HepG2 (cell line): Measurements from ENCODE around the gene SNX11. TPM values are rescaled to one million over a fixed set of nuclear protein-coding genes. Genes with fewer than 3 reads are reported as not detected.

Experiments used
- AKNA ChIP-seq: sonication (generic); formaldehyde crosslinking; IDR thresholded peaks from 2 replicates; pipeline ENCODE4 v1.4.0; 2020; ENCODE audit warnings: missing genetic modification reagents, borderline replicate concordance
- ARNT2 ChIP-seq: sonication (generic); formaldehyde crosslinking; IDR thresholded peaks from 2 replicates; pipeline ENCODE4 v1.8.0; 2022; ENCODE audit warnings: mild to moderate bottlenecking, low read depth, missing genetic modification reagents, moderate library complexity
- GATAD1 ChIP-seq: IDR thresholded peaks from 2 replicates; pipeline ENCODE4 v1.6.1; 2016; ENCODE audit warnings: missing genetic modification reagents, missing compliant biosample characterization
- HMGA1 ChIP-seq: sonication (generic); formaldehyde crosslinking; conservative IDR thresholded peaks from 2 replicates; pipeline ENCODE4 v1.4.0; 2020; ENCODE audit warnings: missing genetic modification reagents
- MATR3 ChIP-seq: sonication (generic); formaldehyde crosslinking; IDR thresholded peaks from 2 replicates; pipeline ENCODE4 v1.4.0; 2020; ENCODE audit warnings: missing genetic modification reagents
- PAXIP1 ChIP-seq: sonication (generic); formaldehyde crosslinking; conservative IDR thresholded peaks from 2 replicates; pipeline ENCODE4 v1.4.0; 2020; ENCODE audit warnings: mild to moderate bottlenecking, missing genetic modification reagents, moderate library complexity
- REPIN1 ChIP-seq: sonication (generic); formaldehyde crosslinking; IDR thresholded peaks from 2 replicates; pipeline ENCODE4 v1.8.0; 2022; ENCODE audit warnings: missing genetic modification reagents, low read depth, mild to moderate bottlenecking, borderline replicate concordance
- RFXANK ChIP-seq: IDR thresholded peaks from 2 replicates; pipeline ENCODE4 v1.6.1; 2016
- SRSF9 ChIP-seq: fragments of 200-400 bp; formaldehyde crosslinking; IDR thresholded peaks from 2 replicates; pipeline ENCODE4 v1.6.1; 2018; ENCODE audit warnings: borderline replicate concordance, mild to moderate bottlenecking, low read depth, low read length; ENCODE audit not compliant: insufficient read depth, poor library complexity, severe bottlenecking
- SUZ12 ChIP-seq: fragments of 150-350 bp; IDR thresholded peaks from 2 replicates; pipeline ENCODE4 v1.6.1; 2014; ENCODE audit warnings: low read depth, low read length
- ZFAT ChIP-seq: sonication (generic); formaldehyde crosslinking; conservative IDR thresholded peaks from 2 replicates; pipeline ENCODE4 v1.8.1; 2023; ENCODE audit warnings: missing genetic modification reagents, inconsistent platforms
- ZFP90 ChIP-seq: sonication (generic); formaldehyde crosslinking; IDR thresholded peaks from 2 replicates; pipeline ENCODE4 v1.8.0; 2022; ENCODE audit warnings: missing genetic modification reagents, mild to moderate bottlenecking, inconsistent platforms, borderline replicate concordance
- ZNF546 ChIP-seq: sonication (generic); formaldehyde crosslinking; conservative IDR thresholded peaks from 2 replicates; pipeline ENCODE4 v1.8.1; 2023; ENCODE audit warnings: mild to moderate bottlenecking, missing genetic modification reagents
- ZNF737 ChIP-seq: sonication (generic); formaldehyde crosslinking; IDR thresholded peaks from 2 replicates; pipeline ENCODE4 v1.5.0; 2020; ENCODE audit warnings: missing genetic modification reagents, mild to moderate bottlenecking, borderline replicate concordance
- ZNF891 ChIP-seq: sonication (generic); formaldehyde crosslinking; IDR thresholded peaks from 2 replicates; pipeline ENCODE4 v1.5.0; 2020; ENCODE audit warnings: mild to moderate bottlenecking, missing genetic modification reagents
- polyA plus RNA-seq, 8 experiments: library from polyadenylated mRNA; depleted of rRNA in 3 of 8; stranded (reverse) in 7 of 8; unstranded in 1 of 8; fragments of >200 nt; fragmentation: Illumina TruSeq in 4 of 8; extraction: Trizol in 4 of 8; gene quantifications; 2 replicates each; pipeline versions ENCODE4 v1.2.1 to v1.2.3, GENCODE V29; 2011 to 2016; ENCODE audit warnings: low read depth in 4 of 8, missing spikeins in 1 of 8, mixed read lengths in 1 of 8; ENCODE audit not compliant: insufficient read depth in 1 of 8
- total RNA-seq, 5 experiments: library from RNA; depleted of rRNA; stranded (reverse); fragments of >200 nt; fragmentation: Illumina TruSeq; extraction: Trizol; gene quantifications; 2 replicates each; pipeline ENCODE4 v1.2.3, GENCODE V29; 2016; ENCODE audit warnings: low read depth in 1 of 5
- TF ChIP-seq, protein P1 (sequence below): sonication (generic); formaldehyde crosslinking; IDR thresholded peaks from 2 replicates; pipeline ENCODE4 v1.8.0; 2022; ENCODE audit warnings: missing genetic modification reagents, mild to moderate bottlenecking, moderate library complexity, borderline replicate concordance

SNX11 gene
- total and polyA plus RNA-seq, 2 of the 13 experiments (the other 11 are each of a cell fraction or from before 2014, with no cell fraction given) = 12.9 to 14.0 TPM

GRCh38 chr17:48100591-48101011, 7.0 kb upstream of the SNX11 start (continued):
- TF ChIP-seq AKNA (CRISPR knock-in tag) (no peak), MATR3 (CRISPR knock-in tag) (no peak), ZNF737 (no peak; the same call in 1 of the 2 replicates), REPIN1 (CRISPR knock-in tag) (no peak), SUZ12 (no peak), PAXIP1 (CRISPR knock-in tag) (no peak; the same call in 1 of the 2 replicates), GATAD1 (CRISPR knock-in tag) (no peak), ZFP90 (CRISPR knock-in tag) (0 out of 2 replicates have a peak, but pooled peaks have one; percentile 17), ZFAT (no peak), ZNF546 (CRISPR knock-in tag) (no peak), RFXANK (CRISPR knock-in tag) (no peak), ARNT2 (no peak), ZNF891 (no peak), HMGA1 (no peak), SRSF9 (no peak)
- TF ChIP-seq, protein P1, sequence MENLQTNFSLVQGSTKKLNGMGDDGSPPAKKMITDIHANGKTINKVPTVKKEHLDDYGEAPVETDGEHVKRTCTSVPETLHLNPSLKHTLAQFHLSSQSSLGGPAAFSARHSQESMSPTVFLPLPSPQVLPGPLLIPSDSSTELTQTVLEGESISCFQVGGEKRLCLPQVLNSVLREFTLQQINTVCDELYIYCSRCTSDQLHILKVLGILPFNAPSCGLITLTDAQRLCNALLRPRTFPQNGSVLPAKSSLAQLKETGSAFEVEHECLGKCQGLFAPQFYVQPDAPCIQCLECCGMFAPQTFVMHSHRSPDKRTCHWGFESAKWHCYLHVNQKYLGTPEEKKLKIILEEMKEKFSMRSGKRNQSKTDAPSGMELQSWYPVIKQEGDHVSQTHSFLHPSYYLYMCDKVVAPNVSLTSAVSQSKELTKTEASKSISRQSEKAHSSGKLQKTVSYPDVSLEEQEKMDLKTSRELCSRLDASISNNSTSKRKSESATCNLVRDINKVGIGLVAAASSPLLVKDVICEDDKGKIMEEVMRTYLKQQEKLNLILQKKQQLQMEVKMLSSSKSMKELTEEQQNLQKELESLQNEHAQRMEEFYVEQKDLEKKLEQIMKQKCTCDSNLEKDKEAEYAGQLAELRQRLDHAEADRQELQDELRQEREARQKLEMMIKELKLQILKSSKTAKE (CRISPR knock-in tag) = no peak
